NCI-H1048 (cell line): ENCODE results near the gene TIGD2.

Experiments
- DNase-seq: peaks from one replicate; lab custom pipeline; 2025; lab: John Stamatoyannopoulos, UW

The TIGD2 gene

GRCh38 chr4:89162987-89163386 lies 51.7 kb downstream of the TIGD2 start:
- no peak for DNase-seq

- DNase-seq: no peak
Measured at GRCh38 chr4:89164400-89164799, 53.1 kb downstream of the TIGD2 start.
